HG03575 (cell line): ENCODE measurements around the gene TMUB2.

Experiments
- ATAC-seq: cut with Tn5 transposase; IDR thresholded peaks from one replicate; pipeline ENCODE4 v1.9.1; 2021; ENCODE audit not compliant: unreplicated experiment, insufficient number of reproducible peaks, low FRiP score; ENCODE audit errors: extremely low read depth

The TMUB2 gene

GRCh38 chr17:44174427-44174826 is 12.3 kb upstream of the TMUB2 start:
- no peak for ATAC-seq

- no peak for ATAC-seq
Measured at GRCh38 chr17:44176257-44176656, 10.5 kb upstream of the TMUB2 start.

GRCh38 chr17:44176671-44177501 is 9.9 kb upstream of the TMUB2 start:
- ATAC-seq, result no peak

- no peak for ATAC-seq
Measured at GRCh38 chr17:44177640-44178039, 9.1 kb upstream of the TMUB2 start.

- ATAC-seq, result no peak
Measured at GRCh38 chr17:44178133-44178532, 8.6 kb upstream of the TMUB2 start.

GRCh38 chr17:44183024-44183423 is 3.7 kb upstream of the TMUB2 start:
- no peak for ATAC-seq

GRCh38 chr17:44184212-44184810 is 2.5 kb upstream of the TMUB2 start:
- ATAC-seq, result no peak

GRCh38 chr17:44187131-44187899 is 543 bp downstream of the TMUB2 start:
- ATAC-seq, result no peak

GRCh38 chr17:44188576-44189403 is 2.0 kb downstream of the TMUB2 start:
- no peak for ATAC-seq

GRCh38 chr17:44190481-44190880 is 3.7 kb downstream of the TMUB2 start:
- ATAC-seq, result no peak

GRCh38 chr17:44191369-44191768 is 4.6 kb downstream of the TMUB2 start:
- ATAC-seq, result no peak

GRCh38 chr17:44191941-44192496 is 5.2 kb downstream of the TMUB2 start:
- no peak for ATAC-seq

- no peak for ATAC-seq
Measured at GRCh38 chr17:44192750-44193149, 6.0 kb downstream of the TMUB2 start.

GRCh38 chr17:44193326-44194084 is 6.7 kb downstream of the TMUB2 start:
- no peak for ATAC-seq

- ATAC-seq, result no peak
Measured at GRCh38 chr17:44197107-44197506, 10.3 kb downstream of the TMUB2 start.

- ATAC-seq, result no peak
Measured at GRCh38 chr17:44197980-44198720, 11.4 kb downstream of the TMUB2 start.

- no peak for ATAC-seq
Measured at GRCh38 chr17:44198721-44199552, 12.2 kb downstream of the TMUB2 start.
